SK-N-SH (cell line): ENCODE data around the gene CDC26.

Experiments
- GABPA ChIP-seq: IDR thresholded peaks from 2 replicates; pipeline ENCODE4 v1.4.0; 2012; ENCODE audit warnings: low read depth, mild to moderate bottlenecking
- MEF2A ChIP-seq: IDR thresholded peaks from 2 replicates; pipeline ENCODE4 v1.4.0; 2012; ENCODE audit warnings: low read depth, borderline replicate concordance
- POLR2AphosphoS5 ChIP-seq: IDR thresholded peaks from 2 replicates; pipeline ENCODE4 v1.6.1; 2012; ENCODE audit warnings: low read depth, low read length
- REST ChIP-seq: IDR thresholded peaks from 2 replicates; pipeline ENCODE4 v1.6.1; 2012; ENCODE audit warnings: mild to moderate bottlenecking, low read depth, low read length, moderate library complexity
- SMC3 ChIP-seq: IDR thresholded peaks from 2 replicates; pipeline ENCODE4 v1.6.1; 2012; ENCODE audit warnings: low read depth, low read length, improper control_type of control experiment
- TAF1 ChIP-seq: IDR thresholded peaks from 2 replicates; pipeline ENCODE4 v1.6.1; 2012; ENCODE audit warnings: low read depth, mild to moderate bottlenecking, low read length, moderate library complexity, borderline replicate concordance
- TF ChIP-seq, protein P1 (sequence below): fragments of 200-600 bp; sonication (generic); IDR thresholded peaks from 2 replicates; pipeline ENCODE4 v1.6.1; 2017; ENCODE audit warnings: antibody characterized with exemption, mild to moderate bottlenecking, moderate library complexity

DNA sequence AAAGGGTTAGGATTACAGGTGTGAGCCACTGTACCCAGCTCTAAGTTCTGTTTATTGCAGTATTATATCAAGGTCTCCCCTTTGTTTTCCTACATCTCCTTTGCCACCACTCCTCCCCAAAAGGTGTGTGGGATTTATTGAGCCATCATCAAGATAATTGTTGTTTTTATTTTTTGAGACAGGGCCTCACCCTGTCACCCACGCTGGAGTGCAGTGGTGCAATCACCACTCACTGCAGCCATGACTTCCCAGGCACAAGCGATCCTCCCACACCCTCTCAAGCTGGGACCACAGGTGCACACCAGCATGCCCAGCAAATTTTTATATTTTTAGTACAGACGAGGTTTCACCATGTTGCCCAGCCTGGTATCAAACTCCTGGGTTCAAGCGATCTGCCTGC is 29.5 kb downstream of the CDC26 start:
- TF ChIP-seq POLR2AphosphoS5 (no peak), REST (no peak), TAF1 (no peak), SMC3 (no peak), GABPA (no peak), MEF2A (no peak)
- TF ChIP-seq, protein P1, sequence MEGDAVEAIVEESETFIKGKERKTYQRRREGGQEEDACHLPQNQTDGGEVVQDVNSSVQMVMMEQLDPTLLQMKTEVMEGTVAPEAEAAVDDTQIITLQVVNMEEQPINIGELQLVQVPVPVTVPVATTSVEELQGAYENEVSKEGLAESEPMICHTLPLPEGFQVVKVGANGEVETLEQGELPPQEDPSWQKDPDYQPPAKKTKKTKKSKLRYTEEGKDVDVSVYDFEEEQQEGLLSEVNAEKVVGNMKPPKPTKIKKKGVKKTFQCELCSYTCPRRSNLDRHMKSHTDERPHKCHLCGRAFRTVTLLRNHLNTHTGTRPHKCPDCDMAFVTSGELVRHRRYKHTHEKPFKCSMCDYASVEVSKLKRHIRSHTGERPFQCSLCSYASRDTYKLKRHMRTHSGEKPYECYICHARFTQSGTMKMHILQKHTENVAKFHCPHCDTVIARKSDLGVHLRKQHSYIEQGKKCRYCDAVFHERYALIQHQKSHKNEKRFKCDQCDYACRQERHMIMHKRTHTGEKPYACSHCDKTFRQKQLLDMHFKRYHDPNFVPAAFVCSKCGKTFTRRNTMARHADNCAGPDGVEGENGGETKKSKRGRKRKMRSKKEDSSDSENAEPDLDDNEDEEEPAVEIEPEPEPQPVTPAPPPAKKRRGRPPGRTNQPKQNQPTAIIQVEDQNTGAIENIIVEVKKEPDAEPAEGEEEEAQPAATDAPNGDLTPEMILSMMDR = no peak
